Stromal cell of bone marrow (primary cell): Measurements from ENCODE around the gene SPATA19.
A peak's percentile ranks its signal among the peaks of the same experiment; 100 is the strongest.

ENCODE experiments used
- DNase-seq: peaks from one replicate; pipeline ENCODE4 v3.0.0-alpha.2; 2012; ENCODE audit warnings: low read depth

The SPATA19 gene

DNA sequence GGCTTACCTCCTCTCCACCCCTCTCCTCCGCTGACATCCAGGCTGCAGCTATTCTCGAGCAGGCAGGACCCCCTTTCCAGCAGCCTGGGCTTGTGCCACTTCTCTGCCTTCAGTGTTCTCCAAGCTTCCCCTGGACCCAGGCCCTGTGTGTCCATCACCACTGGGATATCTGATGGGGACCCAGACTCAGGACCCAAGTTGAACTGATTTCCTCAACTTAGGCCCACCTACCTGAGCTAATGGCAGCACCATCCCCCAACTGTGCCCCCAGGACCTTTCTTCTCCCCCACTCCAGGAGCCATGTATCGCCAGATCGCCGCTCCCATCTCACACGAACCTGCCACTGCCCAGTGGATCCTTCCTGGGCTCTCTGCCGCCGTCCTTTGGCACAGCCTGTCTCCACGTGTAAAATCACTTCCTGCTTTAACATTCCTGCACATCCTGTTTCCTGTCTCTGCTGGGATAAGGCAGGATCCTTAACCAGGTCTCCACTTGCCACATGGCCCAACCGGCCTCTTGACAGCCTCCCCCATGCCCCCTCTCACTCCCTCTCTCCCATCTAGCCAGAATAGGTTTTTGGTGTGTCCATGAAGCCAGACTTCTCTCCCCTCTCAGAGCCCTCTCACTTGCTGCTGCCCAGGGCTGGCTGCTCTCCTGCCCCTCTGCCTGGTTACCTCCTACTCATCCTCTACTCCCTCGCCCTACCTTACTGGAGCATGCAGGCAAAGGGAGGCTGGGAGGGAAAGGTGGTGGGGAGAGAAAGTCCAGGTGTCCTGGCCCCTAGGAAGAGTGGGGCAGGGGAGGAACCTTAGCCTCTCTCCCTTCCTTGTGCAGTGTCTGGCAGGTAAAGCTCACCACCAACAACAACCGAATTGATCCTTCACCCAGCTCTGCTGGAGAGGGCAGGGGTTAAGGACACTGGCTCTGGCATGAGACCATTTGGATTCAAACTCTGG is 9.4 kb downstream of the SPATA19 start:
- no peak for DNase-seq

DNA sequence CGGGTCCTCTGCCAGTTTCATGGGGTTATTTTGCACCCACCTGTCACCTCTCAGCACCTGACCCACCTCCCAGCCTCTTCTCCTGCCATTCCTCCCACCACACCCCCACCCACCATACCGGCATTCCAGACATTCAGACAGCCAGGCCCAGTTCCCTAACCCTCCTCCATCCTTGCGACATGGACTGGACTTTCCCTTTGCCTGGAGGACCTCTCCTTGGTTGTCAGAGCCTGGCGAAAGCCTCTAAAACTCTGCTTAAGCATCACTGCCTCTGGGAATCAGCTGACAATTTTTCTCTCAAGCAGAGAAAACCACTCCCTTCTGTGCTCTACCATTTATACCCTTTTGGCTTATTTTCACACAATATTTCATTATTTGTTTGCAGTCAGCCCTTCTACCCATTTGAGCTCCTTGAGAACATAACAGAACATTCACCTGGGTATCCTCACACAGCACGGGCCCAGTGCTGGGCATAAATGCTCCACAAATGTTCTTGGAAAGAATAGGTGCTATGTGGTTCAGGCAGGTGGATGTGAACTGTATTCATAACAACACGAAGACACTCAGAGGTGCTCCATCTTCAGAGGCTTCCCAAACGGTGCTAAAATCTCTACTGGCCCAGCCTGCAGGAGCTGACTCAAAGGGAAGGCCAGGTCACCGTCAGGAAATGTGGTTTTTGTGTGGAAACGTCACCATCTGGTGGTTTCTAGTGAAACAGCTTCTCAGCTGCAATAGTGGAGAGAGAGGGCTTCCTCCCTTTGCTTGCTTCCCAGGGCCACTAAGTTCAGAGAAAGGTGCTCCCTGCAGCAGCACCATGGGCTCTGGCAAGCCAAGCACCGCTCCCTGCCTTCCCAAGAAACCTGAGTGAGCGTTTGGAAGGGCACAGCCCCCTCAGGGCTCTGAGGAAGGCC is 10.4 kb downstream of the SPATA19 start:
- peak; percentile 18 for DNase-seq

DNA sequence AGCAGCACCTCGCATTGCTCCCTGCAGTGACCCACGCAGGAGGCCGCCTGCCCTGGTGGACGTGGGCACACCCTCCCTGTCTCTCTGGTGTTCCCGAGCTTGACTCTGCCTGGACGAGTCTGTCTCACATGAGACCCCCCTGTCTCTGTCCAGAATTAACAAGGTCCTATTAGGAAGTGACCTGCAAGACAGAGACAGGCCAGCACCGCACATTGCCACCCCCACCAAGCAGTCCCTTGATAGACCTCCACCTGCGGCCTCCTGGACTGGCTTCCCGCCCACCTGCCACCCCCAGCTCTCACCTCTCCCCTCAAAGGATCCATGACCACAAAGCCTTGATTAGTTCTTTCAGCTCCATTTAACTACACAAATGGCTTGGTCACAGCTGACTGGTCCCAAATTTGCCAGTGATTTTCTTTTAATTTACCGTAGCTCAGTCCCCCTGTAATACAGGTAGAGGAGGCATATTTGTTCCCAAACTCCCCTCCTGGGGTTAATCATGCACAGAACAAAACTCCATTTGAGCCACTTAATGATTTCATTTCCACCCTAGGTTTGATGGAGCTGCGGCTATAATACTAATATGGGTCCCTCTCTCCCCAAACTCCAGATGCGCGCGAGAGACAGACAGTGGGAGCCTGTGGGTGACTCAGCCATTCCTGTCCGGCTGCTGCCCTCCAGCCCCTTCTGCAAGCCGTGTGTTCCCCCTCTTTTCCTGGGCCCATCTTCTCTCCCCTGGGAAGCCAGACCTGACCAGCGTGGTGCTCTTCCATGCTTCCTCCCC is 11.2 kb downstream of the SPATA19 start:
- DNase-seq, result no peak

DNA sequence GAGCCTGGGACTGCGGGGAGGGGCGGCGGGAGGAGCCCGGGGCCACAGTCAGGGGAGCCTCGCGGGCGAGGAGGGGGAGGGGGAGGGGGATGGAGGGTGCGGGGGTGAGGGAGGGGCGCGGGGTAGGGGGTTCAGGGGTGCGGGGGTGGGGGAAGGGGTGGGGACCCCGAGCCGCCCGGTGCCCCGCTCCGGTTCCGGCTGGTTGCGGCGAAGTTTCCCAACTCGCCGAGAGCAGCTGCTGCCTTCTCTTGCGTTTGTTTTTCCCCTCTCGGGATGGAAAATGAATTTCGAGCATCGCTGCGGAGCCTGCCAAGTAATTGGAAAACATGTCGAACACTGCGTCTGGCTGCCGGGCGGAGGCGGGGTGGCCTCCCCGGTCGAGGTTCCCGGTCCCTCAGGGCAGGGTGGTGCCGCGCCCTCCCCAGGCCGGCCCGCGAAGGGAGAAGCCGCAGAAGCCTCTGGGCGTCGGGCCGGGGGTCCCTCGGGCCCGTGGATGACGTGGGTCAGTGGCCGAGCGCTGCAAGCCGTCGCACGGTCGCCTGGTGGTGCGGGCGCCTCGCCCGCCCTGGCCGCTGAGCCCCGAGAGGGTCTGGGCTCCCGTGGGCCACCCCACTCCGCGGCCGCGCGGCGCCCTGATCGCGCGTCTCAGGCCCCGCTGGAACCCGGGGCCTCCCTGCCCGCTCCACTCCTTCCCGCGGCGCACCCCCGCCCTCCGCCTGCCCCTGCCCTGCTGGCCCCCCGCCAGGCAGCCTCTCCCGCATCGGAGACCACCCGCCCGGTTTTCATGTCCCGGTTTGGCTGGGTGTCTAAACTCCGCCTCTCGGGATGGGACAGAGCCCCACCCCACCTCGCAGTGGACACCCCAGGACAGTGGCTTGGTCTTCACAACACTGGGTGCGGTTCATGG is 12.1 kb downstream of the SPATA19 start:
- no peak for DNase-seq

DNA sequence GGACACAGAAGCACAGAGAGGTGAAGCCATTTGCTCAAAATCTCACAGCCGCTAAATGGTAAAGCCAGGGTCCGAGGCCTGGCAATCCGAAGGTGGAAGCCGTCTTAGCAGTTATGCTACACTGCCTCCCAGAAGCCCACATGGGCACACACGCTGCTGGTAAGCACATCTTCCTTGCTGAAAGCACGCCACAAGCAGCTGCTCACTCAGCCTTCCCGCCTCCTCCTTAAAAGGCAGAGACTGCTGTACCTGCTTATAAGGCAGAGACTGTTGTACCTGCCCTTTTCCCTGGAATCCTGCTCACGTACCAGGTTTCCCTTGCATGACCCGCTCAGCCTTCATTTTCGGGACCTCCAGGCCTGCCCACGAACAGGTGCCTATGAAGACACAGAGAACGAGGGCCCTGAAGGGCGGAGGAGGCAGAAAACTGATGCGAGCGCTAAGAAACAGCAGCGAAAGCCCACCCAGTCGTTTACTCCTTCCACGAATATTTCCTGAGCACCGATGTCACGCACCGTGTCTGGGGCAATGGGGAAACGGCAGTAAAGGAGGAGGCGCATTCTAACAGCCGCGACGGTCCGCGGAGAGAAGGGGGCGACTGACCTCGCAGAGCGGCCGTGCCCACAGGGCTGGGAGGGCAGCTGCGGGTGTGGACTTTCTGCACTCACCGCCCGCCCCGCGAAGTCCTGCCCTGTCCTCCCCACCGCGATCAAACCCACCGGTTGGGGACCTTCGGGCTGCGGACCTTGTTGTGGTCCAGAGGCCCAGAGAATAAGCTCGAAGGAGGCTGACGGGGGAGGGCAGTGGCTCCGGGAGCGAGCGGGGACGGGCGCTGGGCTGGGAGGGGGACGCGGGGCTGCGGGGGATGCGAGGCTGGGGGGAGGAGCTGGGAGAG is 13.0 kb downstream of the SPATA19 start:
- no peak for DNase-seq

DNA sequence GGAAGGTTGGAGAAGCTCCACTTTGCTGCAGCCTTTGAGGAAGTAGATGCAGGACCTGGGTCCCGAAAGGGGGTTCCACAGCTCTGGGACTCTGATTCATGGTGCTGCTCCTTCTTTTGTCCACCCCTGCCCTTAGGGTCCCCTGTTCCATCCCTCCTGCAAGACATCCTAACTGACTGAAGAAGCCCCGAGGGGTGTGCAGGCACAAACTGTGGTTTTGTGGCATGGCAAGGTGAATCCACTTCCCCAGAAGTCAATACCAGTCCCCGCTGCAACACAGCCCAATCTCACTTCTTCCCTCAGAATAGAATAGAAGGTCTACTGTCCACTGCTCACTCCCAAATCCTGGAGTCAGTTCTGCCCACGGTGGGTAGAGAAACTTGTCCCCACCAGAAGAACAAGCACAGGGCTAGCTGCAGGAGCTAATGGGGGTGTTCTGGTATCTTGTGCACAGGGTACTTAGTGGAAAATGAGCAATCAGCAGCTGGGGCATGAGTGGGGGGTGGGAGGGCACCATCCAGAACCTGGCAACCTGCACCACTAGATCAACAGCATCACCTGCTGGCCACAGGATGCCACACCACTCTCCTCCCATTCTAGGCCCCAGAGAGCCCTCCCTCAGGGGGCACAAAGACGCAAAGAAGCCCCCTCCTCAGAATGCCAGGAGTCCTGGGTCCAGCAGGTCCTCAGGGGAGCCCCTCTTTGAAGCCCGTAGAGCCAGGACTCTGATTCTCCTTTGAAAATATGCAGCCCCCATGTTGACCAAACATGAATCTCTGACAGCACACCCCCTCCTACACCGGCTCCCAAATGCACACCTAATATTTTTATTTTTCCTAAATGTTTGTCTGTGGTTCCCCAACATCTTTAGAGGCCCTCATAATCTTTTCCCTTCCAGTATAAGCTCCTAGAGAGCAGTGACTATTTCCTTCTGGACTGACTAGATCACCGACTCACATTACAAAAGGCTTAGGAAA is 14.1 kb downstream of the SPATA19 start:
- DNase-seq, result no peak

DNA sequence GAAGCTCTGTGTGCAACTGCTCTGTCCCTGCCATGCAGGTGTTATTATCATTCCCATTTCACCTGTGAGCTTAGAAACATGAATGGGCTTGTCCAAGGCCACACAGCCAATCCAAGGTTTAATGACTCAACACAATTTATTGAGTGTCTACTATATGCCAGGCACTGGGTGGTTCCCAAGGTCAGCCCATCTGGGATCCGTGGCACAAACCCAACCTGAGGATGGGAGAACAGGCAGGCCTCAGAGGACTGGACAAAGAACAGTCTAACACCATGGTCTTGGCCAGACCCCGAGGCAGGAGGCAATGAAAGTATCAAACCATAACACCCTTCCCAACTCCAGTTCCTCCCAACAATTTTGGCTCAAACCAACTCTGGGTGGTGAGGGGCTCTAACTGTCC is 15.7 kb downstream of the SPATA19 start:
- no peak for DNase-seq

DNA sequence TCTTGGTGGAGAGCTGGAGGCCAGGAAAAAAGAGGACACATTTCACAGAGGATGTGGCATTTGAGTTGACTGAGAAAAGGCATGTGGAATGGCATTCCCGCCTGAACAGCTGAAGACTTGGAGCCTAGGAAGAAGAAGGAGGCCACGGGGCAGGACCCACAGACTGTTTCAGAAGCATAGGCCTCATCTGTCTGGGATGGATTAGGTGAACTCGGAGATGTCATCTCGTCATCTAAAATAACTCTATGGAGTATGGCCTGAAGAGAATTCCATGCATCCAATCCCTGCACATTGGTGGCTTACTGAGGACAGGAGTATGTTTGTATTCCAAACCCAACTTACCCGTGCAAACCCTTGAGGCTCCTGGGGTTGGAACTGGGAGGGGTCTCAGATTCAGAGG is 16.4 kb downstream of the SPATA19 start:
- DNase-seq, result no peak

DNA sequence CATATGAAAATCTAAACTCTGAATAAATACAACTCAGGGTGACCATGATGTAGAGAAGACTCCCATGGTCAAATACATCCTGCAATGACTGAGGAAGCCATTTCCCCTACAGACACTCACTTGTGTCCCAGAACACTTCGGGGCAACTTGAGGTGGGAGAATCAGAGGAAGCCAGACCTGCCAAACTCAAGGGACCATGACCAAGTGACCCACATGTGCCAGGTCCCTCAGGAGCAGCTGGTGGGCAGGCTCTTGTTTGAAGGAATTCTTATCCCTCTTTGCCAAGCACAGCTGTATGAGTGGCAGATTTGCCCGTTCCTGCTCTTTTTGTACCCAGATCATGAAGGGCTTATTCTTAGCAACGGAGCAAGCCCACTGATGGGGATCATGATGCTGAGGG is 17.8 kb downstream of the SPATA19 start:
- no peak for DNase-seq

DNA sequence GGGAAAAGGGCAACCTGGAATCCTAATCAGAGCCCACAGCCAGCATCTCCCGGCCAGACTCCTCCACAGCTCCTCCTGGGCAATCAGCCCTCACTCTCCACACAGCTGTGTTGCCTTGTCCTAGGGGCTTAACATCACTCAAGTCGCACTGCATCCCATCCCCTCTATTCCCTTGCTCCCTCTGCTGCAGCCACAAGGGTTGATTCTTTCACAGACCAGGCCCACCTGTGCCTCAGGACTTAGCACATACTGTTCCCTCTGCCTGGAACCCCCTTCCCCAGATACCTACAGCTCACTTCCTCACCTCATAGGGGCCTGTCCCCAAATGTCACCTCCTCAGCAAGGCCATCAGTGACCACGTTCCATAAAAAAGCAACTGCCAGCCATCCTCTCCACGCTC is 18.4 kb downstream of the SPATA19 start:
- no peak for DNase-seq

DNA sequence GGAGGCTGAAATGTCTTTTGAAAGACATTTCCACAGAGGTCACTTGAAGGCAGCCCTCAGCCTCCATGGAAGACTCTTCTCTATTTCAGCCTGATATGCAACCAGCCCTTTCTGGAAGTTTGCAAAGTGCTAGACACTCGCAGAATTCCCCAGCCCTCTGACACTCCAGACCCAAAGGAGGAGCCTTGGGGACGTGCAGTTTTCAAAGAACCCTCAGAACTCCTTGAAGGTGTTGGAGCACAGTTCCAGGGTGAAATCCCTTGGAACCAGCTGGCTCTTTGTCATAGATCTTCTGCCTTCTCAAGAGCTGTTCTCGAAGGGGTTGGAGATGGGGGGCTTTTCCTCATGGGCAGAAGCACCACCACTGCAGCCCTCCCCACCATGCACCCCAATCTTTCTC is 19.6 kb downstream of the SPATA19 start:
- DNase-seq, result no peak

DNA sequence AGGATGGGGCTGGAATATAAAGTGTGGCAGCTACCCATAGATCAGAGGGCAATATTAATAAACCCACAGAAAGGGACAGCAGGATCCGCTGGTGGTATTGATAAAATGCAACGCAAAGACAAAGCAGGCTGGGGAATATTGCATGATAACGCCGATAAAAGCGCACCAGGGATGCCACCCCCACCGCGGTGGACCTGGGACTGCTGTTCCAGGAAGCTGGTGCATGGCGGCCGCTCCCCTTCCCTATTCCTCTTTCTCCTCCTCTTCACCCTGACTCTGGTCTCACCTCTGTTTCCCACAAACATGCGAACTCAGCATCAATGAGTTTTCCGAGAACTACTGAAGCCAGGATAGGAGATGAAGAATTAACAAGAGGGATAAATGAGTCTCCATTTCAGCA is 20.2 kb downstream of the SPATA19 start:
- DNase-seq, result no peak

DNA sequence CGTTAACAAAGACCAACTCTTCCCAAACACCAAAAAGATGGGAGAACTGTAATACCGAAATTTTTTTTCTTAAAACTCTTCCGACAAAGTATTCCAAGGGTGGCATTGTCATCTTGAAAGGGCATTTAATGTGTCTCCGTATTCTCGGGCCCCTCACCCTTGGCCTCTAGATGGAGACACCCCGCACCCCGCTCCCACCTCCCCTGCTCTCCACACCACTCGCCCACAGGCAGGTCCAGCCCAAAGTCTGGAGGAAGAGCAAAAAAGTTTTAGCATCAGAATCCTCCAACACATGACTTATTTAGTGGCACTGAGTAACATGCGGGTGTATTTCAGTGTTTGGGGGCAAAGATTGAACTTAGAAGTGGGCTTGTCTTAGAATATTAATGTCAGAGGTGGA is 20.7 kb downstream of the SPATA19 start:
- no peak for DNase-seq

DNA sequence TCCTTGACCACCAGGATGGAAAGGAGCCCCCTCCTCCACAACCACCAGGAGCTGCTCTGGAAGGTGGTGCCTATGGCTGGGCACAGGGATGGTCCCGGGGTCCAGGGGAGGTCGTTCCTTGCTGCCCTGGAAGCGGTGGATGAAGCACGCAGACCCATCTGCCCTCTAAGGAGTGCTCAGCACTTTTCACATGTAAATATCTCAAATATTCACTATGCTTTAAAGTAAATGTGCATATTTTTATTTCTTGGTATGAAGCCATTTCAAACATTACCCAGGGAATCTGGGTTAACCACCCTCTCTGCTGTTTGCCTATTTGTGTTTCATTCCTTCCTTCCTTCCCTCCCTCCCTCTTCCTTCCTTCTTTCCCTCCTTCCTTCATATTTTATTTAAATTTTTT is 21.7 kb downstream of the SPATA19 start:
- no peak for DNase-seq

DNA sequence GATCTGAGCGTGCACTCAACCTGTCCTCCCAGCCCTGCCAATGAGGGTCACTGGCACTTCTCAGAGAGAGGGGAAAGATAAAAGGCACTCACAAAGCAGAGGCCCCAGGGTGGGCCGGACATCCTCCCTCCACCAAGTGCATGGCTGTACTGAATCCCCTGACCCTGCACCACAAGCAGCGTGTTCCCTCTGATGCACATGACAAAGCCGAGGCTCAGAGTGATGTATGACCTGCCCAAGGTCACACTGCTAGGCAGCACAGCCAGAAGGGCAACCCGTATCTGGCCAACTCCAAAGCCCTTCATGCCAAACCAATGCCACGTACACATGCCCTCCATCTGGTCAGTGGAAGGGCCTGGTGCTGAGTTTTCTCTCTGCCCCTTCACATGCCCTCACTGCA is 22.1 kb downstream of the SPATA19 start:
- no peak for DNase-seq

DNA sequence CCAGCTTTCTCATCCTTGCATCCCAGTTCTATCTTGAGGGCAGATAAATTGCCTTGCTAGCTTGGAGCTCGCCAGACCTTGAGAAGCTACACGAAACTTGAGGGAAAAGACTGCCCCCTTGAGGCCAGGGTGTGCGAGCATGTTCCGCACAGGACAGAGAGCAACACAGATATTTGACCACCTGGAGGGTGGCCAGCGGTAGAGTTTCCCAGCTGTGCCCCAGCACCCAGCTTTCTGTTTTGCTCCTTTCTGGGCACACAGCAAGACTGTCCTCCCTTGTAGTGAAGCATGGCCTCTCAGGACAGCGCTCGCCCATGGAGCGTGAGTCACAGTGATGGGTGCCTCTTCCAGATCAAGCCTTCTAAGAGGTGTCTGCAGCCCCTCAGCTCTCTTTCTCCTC is 23.5 kb downstream of the SPATA19 start:
- DNase-seq, result no peak

DNA sequence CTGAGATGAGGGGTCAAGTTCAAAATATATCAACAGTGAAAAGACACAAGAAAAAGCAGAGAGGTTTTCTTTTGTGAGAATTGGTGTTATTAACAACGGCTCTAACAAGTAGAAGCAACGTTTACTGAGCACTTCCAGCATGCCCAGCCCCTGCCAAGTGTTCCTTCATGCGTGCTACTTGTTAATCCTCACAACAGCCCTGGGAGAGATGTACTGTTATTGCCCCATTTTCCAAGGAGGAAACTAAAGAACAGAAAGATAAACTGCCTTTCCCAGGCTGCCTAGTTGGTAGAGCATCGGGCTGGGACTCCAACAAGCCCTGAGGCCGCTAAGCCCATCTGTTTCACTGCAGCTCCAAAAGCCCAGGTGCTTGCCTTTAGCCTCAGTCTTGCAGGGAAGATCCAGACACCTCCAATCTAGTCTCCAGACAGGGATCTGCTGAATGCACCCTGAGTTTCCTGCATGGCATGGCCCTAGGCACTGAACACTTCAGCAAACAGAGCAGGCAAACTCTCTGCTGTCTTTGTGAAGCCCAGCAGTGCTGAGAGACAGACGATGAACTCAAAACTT is 25.5 kb downstream of the SPATA19 start:
- DNase-seq, result no peak

DNA sequence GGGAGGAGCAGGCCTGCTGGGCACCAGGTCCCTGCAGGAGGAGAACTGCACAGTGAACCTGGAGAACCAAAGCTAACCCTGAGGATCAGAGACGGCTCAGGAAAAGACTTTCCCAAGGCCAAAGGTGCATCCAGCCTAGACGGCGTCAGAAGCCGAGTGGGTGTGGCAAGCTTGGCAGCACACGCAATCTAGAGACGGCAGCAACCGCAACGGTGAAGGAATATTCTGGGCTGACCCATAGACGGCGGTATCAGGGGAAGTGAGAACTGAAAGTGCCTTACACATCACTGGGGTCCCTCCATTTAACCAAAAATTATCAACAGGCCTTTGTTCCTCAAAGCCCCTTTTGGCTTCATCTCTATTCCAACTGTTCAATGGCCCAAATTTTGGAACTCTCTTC is 26.2 kb downstream of the SPATA19 start:
- DNase-seq, result no peak

DNA sequence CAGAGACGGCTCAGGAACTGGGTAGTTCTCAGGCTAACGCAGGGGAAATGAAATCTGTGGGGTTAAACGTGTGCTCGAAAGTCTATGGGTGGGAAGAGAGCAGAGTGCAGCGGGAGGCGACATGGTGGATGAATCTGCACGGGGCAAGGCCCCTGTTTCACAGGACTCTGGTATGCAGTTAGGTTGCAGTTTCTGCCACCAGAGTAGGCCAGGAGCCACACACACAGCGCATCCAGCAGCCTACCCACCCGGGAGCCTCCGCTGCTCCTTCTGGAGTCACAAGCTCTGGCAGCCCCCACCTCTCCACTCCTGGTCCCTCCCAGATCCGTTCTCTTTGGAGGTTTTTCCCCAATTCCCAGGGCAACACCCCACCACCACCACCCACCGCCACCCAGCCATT is 27.0 kb downstream of the SPATA19 start:
- no peak for DNase-seq
